ENCODE results near the gene OCLN.
A peak's percentile ranks its signal among the peaks of the same experiment; 100 is the strongest.
"Not testable (repeated sequence)": the region's sequence is repeated elsewhere in the genome, so short reads cannot be mapped to it uniquely, and the experiment has no call there.

The OCLN gene

GRCh38 chr5:69491027-69491426 is 1.6 kb upstream of the OCLN start:
- no peak for DNase-seq (ENCODE audit: low spot score)

GRCh38 chr5:69491838-69492390 is 676 bp upstream of the OCLN start:
- peak; percentile 31 for DNase-seq (ENCODE audit: low spot score)

GRCh38 chr5:69492923-69493395 is 369 bp downstream of the OCLN start:
- peak; percentile 51 for DNase-seq (ENCODE audit: low spot score)

- DNase-seq (ENCODE audit: low spot score) = peak; percentile 63
Measured at GRCh38 chr5:69493396-69494133, 975 bp downstream of the OCLN start.

GRCh38 chr5:69494452-69494851 is 1.9 kb downstream of the OCLN start:
- DNase-seq (ENCODE audit: low spot score) = no peak

GRCh38 chr5:69497006-69497520 is 4.5 kb downstream of the OCLN start:
- no peak for DNase-seq (ENCODE audit: low spot score)

- no peak for DNase-seq (ENCODE audit: low spot score)
Measured at GRCh38 chr5:69498384-69498783, 5.8 kb downstream of the OCLN start.

GRCh38 chr5:69502367-69502766 is 9.8 kb downstream of the OCLN start:
- no peak for DNase-seq (ENCODE audit: low spot score)

GRCh38 chr5:69502767-69503488 is 10.3 kb downstream of the OCLN start:
- peak; percentile 43 for DNase-seq (ENCODE audit: low spot score)

- no peak for DNase-seq (ENCODE audit: low spot score)
Measured at GRCh38 chr5:69504036-69504435, 11.4 kb downstream of the OCLN start.

GRCh38 chr5:69505306-69505705 is 12.7 kb downstream of the OCLN start:
- no peak for DNase-seq (ENCODE audit: low spot score)

- DNase-seq (ENCODE audit: low spot score) = no peak
Measured at GRCh38 chr5:69509212-69509611, 16.6 kb downstream of the OCLN start.

- DNase-seq (ENCODE audit: low spot score) = no peak
Measured at GRCh38 chr5:69510694-69511093, 18.1 kb downstream of the OCLN start.

- DNase-seq (ENCODE audit: low spot score) = no peak
Measured at GRCh38 chr5:69512740-69513260, 20.2 kb downstream of the OCLN start.

GRCh38 chr5:69515570-69515969 is 23.0 kb downstream of the OCLN start:
- DNase-seq (ENCODE audit: low spot score) = not testable (repeated sequence)

- DNase-seq (ENCODE audit: low spot score) = no peak
Measured at GRCh38 chr5:69516769-69517168, 24.2 kb downstream of the OCLN start.

- peak; percentile 56 for DNase-seq (ENCODE audit: low spot score)
Measured at GRCh38 chr5:69517763-69518212, 25.2 kb downstream of the OCLN start.

GRCh38 chr5:69519285-69519684 is 26.7 kb downstream of the OCLN start:
- DNase-seq (ENCODE audit: low spot score) = no peak

GRCh38 chr5:69522035-69522434 is 29.4 kb downstream of the OCLN start:
- DNase-seq (ENCODE audit: low spot score) = no peak

- no peak for DNase-seq (ENCODE audit: low spot score)
Measured at GRCh38 chr5:69525490-69525889, 32.9 kb downstream of the OCLN start.

- DNase-seq (ENCODE audit: low spot score) = no peak
Measured at GRCh38 chr5:69526660-69527059, 34.1 kb downstream of the OCLN start.

- DNase-seq (ENCODE audit: low spot score) = no peak
Measured at GRCh38 chr5:69527128-69527770, 34.7 kb downstream of the OCLN start.

Measured in SW480 (cell line).